ENCODE measurements around the gene NOTCH2. TPM values are rescaled to one million over a fixed set of nuclear protein-coding genes. Genes with fewer than 3 reads are reported as not detected.

NOTCH2 gene
- total RNA-seq, 1 experiment from 2014 or later, result 55.7 TPM

DNA sequence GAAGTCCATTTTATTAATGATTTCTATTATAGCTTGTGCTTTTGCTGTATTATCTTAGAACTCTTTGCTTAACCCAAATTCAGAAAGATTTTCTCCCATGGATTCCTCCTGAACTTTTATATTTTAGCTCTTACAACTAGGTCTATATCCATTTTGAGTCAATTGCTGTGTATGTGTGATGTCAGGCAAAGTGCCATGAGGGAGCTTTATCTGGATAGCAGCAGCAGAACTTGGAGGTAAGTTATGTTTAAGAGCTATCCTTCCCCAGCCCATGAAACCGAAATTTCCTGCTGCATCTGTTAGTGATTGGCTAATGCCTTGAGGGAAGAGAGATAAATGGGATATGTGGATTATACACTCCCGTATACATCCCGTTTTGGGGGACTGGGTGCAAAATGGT, 203.0 kb downstream of the NOTCH2 start:
- TF ChIP-seq EZH2 (IDR thresholded peaks at IDR 0.05; ENCODE audit: borderline replicate concordance, low read depth, low read length, poor library complexity, severe bottlenecking), result no peak
- H3K36me3 ChIP-seq (ENCODE audit: insufficient read depth, low read length, poor library complexity, severe bottlenecking), result no peaks in the 10 kb centered on the region
- ChIA-PET POLR2A (ENCODE audit: low non-redundant PET) (no interaction called here), CTCF (no interaction called here)
- DNase-seq (ENCODE audit: low spot score), result no peak
- H3K4me3 ChIP-seq (ENCODE audit: low read depth, low read length, poor library complexity, severe bottlenecking), result no peak overlapping the region
- no TSS peak for BruUV-seq (replicated peaks)
- H3K27me3 ChIP-seq (replicated peaks; ENCODE audit: insufficient read depth, low read depth, low read length, poor library complexity), result peaks cover 5% of the 10 kb centered on the region
- H3K4me1 ChIP-seq (ENCODE audit: insufficient read depth, low read length, poor library complexity, severe bottlenecking), result no peaks in the 10 kb centered on the region
- H3K27ac ChIP-seq (ENCODE audit: low read depth, low read length, poor library complexity, severe bottlenecking), result no peak overlapping the region
- intact Hi-C loops (cut with micrococcal nuclease; ENCODE audit: unreplicated experiment), result no loop called here
- H3K9me3 ChIP-seq (ENCODE audit: low read depth, low read length, poor library complexity, severe bottlenecking), result no peaks in the 10 kb centered on the region

DNA sequence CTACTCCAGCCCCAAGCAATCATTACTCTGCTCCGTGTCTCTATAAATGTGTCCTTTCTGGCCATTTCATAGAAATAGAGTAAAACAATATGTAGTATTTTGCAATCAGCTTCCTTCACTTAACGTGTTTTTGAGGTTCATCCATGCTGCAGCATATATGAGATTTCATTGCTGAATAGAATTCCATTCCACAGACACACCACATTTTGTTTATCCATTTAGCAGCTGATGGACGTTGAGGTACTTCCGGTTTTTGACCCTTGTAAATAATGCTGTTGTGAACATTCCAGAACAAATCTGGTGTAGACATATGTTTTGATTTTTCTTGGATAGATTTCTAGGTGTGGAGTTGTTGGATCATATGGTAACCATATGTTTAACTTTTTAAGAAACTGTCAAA, 203.8 kb downstream of the NOTCH2 start:
- no peak for DNase-seq (ENCODE audit: low spot score)
- H3K9me3 ChIP-seq (ENCODE audit: low read depth, low read length, poor library complexity, severe bottlenecking), result no peaks in the 10 kb centered on the region
- H3K27me3 ChIP-seq (replicated peaks; ENCODE audit: insufficient read depth, low read depth, low read length, poor library complexity), result peaks cover 5% of the 10 kb centered on the region
- no peak overlapping the region for H3K27ac ChIP-seq (ENCODE audit: low read depth, low read length, poor library complexity, severe bottlenecking)
- CTCF ChIA-PET, result no interaction called here
- no peaks in the 10 kb centered on the region for H3K36me3 ChIP-seq (ENCODE audit: insufficient read depth, low read length, poor library complexity, severe bottlenecking)
- intact Hi-C loops (cut with micrococcal nuclease; ENCODE audit: unreplicated experiment), result no loop called here
- no TSS peak for BruUV-seq (replicated peaks)
- TF ChIP-seq CTCF (conservative IDR thresholded peaks at IDR 0.05; ENCODE audit: low read depth, low read length), result no peak
- TF ChIP-seq EZH2 (IDR thresholded peaks at IDR 0.05; ENCODE audit: borderline replicate concordance, low read depth, low read length, poor library complexity, severe bottlenecking), result no peak
- no peak overlapping the region for H3K4me3 ChIP-seq (ENCODE audit: low read depth, low read length, poor library complexity, severe bottlenecking)
- POLR2A ChIA-PET (ENCODE audit: low non-redundant PET), result no interaction called here
- H3K4me1 ChIP-seq (ENCODE audit: insufficient read depth, low read length, poor library complexity, severe bottlenecking), result no peaks in the 10 kb centered on the region

- Histone ChIP-seq H3K27ac (ENCODE audit: low read depth, low read length, poor library complexity, severe bottlenecking) (no peak overlapping the region), H3K36me3 (ENCODE audit: insufficient read depth, low read length, poor library complexity, severe bottlenecking) (no peaks in the 10 kb centered on the region), H3K4me1 (ENCODE audit: insufficient read depth, low read length, poor library complexity, severe bottlenecking) (no peaks in the 10 kb centered on the region), H3K27me3 (replicated peaks; ENCODE audit: insufficient read depth, low read depth, low read length, poor library complexity) (peaks cover 5% of the 10 kb centered on the region), H3K4me3 (ENCODE audit: low read depth, low read length, poor library complexity, severe bottlenecking) (no peak overlapping the region), H3K9me3 (ENCODE audit: low read depth, low read length, poor library complexity, severe bottlenecking) (no peaks in the 10 kb centered on the region)
- DNase-seq (ENCODE audit: low spot score), result no peak
- ChIA-PET CTCF (no interaction called here), POLR2A (ENCODE audit: low non-redundant PET) (no interaction called here)
- BruUV-seq (replicated peaks), result no TSS peak
- no peak for TF ChIP-seq CTCF (conservative IDR thresholded peaks at IDR 0.05; ENCODE audit: low read depth, low read length)
- TF ChIP-seq EZH2 (IDR thresholded peaks at IDR 0.05; ENCODE audit: borderline replicate concordance, low read depth, low read length, poor library complexity, severe bottlenecking), result no peak
- intact Hi-C loops (cut with micrococcal nuclease; ENCODE audit: unreplicated experiment), result no loop called here
These were observed 207.2 kb downstream of the NOTCH2 start for GRCh38 chr1:119862276-119862675.

Other genes starting within 250 kb of the NOTCH2 start
- not detected in 2 replicates for gene ADAM30, start 173.1 kb downstream of the NOTCH2 start, total RNA-seq (2021)
- 26.2 and 32.3 TPM in 2 replicates for gene SEC22B, start 106.9 kb upstream of the NOTCH2 start, total RNA-seq (2021)